Suppressor macrophage (primary cell): ENCODE data around the gene CCDC91.
"Not testable (repeated sequence)": the region's sequence is repeated elsewhere in the genome, so short reads cannot be mapped to it uniquely, and the experiment has no call there.

Experiments
- DNase-seq, 4 experiments: peaks; one replicate each; pipeline ENCODE4 v3.0.0-alpha.2; 2020 to 2022

Gene CCDC91

GRCh38 chr12:28232211-28232928 is 42.1 kb downstream of the CCDC91 start:
- DNase-seq, result no peak

- no peak for DNase-seq
Observed at GRCh38 chr12:28234444-28234843, 44.2 kb downstream of the CCDC91 start.

GRCh38 chr12:28235015-28235414 is 44.8 kb downstream of the CCDC91 start:
- DNase-seq, result no peak

GRCh38 chr12:28235985-28236384 is 45.7 kb downstream of the CCDC91 start:
- no peak for DNase-seq

- no peak for DNase-seq
Observed at GRCh38 chr12:28237423-28237822, 47.2 kb downstream of the CCDC91 start.

- DNase-seq, result no peak
Observed at GRCh38 chr12:28239918-28240317, 49.7 kb downstream of the CCDC91 start.

- no peak for DNase-seq
Observed at GRCh38 chr12:28240853-28241252, 50.6 kb downstream of the CCDC91 start.

GRCh38 chr12:28242129-28242495 is 51.9 kb downstream of the CCDC91 start:
- no peak for DNase-seq

- peak; percentile 36 to 51 (median 44) for DNase-seq
Observed at GRCh38 chr12:28242496-28243309, 52.4 kb downstream of the CCDC91 start.

- DNase-seq, result no peak
Observed at GRCh38 chr12:28243310-28243633, 53.0 kb downstream of the CCDC91 start.

- no peak for DNase-seq
Observed at GRCh38 chr12:28247806-28248205, 57.5 kb downstream of the CCDC91 start.

GRCh38 chr12:28248555-28249145 is 58.4 kb downstream of the CCDC91 start:
- DNase-seq, result peak; percentile 6 to 44 (median 28)

GRCh38 chr12:28253161-28253641 is 62.9 kb downstream of the CCDC91 start:
- no peak for DNase-seq

GRCh38 chr12:28257411-28257810 is 67.2 kb downstream of the CCDC91 start:
- DNase-seq, result no peak

GRCh38 chr12:28258998-28259397 is 68.7 kb downstream of the CCDC91 start:
- no peak for DNase-seq

GRCh38 chr12:28265435-28266042 is 75.3 kb downstream of the CCDC91 start:
- no peak for DNase-seq

- DNase-seq, result not testable (repeated sequence)
Observed at GRCh38 chr12:28267920-28268607, 77.8 kb downstream of the CCDC91 start.

GRCh38 chr12:28268608-28269229 is 78.5 kb downstream of the CCDC91 start:
- no peak for DNase-seq

GRCh38 chr12:28269851-28270250 is 79.6 kb downstream of the CCDC91 start:
- no peak for DNase-seq

- DNase-seq, result no peak
Observed at GRCh38 chr12:28278499-28278898, 88.2 kb downstream of the CCDC91 start.

- no peak for DNase-seq
Observed at GRCh38 chr12:28278960-28279359, 88.7 kb downstream of the CCDC91 start.

- no peak for DNase-seq
Observed at GRCh38 chr12:28286352-28286751, 96.1 kb downstream of the CCDC91 start.
